NCI-H2196 (cell line): Measurements from ENCODE around the gene MRTFB.

ENCODE experiments used
- DNase-seq: peaks from one replicate; lab custom pipeline; 2025; ENCODE audit not compliant: unreplicated experiment; lab: John Stamatoyannopoulos, UW

Gene MRTFB

GRCh38 chr16:14225457-14225856 lies 154.3 kb downstream of the MRTFB start:
- DNase-seq = no peak

- peak; percentile 22 for DNase-seq
These were observed 161.2 kb downstream of the MRTFB start for GRCh38 chr16:14232106-14232864.

- DNase-seq = no peak
These were observed 165.3 kb downstream of the MRTFB start for GRCh38 chr16:14236401-14236800.

- DNase-seq = no peak
These were observed 167.6 kb downstream of the MRTFB start for GRCh38 chr16:14238756-14239155.

GRCh38 chr16:14239791-14240190 lies 168.7 kb downstream of the MRTFB start:
- DNase-seq = no peak

- no peak for DNase-seq
These were observed 169.2 kb downstream of the MRTFB start for GRCh38 chr16:14240219-14240843.

- DNase-seq = no peak
These were observed 169.8 kb downstream of the MRTFB start for GRCh38 chr16:14240964-14241363.

- DNase-seq = no peak
These were observed 170.5 kb downstream of the MRTFB start for GRCh38 chr16:14241631-14242030.

- DNase-seq = no peak
These were observed 171.7 kb downstream of the MRTFB start for GRCh38 chr16:14242769-14243168.

GRCh38 chr16:14244196-14245010 lies 173.3 kb downstream of the MRTFB start:
- no peak for DNase-seq

GRCh38 chr16:14248791-14249190 lies 177.7 kb downstream of the MRTFB start:
- DNase-seq = no peak

- peak; percentile 28 for DNase-seq
These were observed 178.3 kb downstream of the MRTFB start for GRCh38 chr16:14249291-14250032.

GRCh38 chr16:14251419-14251818 lies 180.3 kb downstream of the MRTFB start:
- no peak for DNase-seq

- no peak for DNase-seq
These were observed 181.7 kb downstream of the MRTFB start for GRCh38 chr16:14252860-14253259.

GRCh38 chr16:14263011-14263410 lies 191.9 kb downstream of the MRTFB start:
- no peak for DNase-seq

- DNase-seq = no peak
These were observed 192.7 kb downstream of the MRTFB start for GRCh38 chr16:14263769-14264168.

GRCh38 chr16:14264327-14264943 lies 193.3 kb downstream of the MRTFB start:
- no peak for DNase-seq

GRCh38 chr16:14268073-14268472 lies 197.0 kb downstream of the MRTFB start:
- DNase-seq = no peak

GRCh38 chr16:14275934-14276333 lies 204.8 kb downstream of the MRTFB start:
- no peak for DNase-seq

GRCh38 chr16:14278749-14279148 lies 207.6 kb downstream of the MRTFB start:
- peak; percentile 53 for DNase-seq

GRCh38 chr16:14280541-14280940 lies 209.4 kb downstream of the MRTFB start:
- DNase-seq = no peak
